Stimulated activated CD8-positive, alpha-beta memory T cell treated with anti-CD3 and anti-CD28 coated beads, Interleukin-12 subunit alpha, Interleukin-12 subunit beta, amount 100 ng/mL, for 24 hours (primary cell): ENCODE data around the gene COL20A1.

Source experiments
- DNase-seq: peaks from one replicate; pipeline ENCODE4 v3.0.0-alpha.2; 2020; ENCODE audit errors: extremely low read depth

COL20A1 gene

GRCh38 chr20:63261060-63261794 lies 31.8 kb upstream of the COL20A1 start:
- DNase-seq: no peak

GRCh38 chr20:63261795-63262528 lies 31.0 kb upstream of the COL20A1 start:
- no peak for DNase-seq

GRCh38 chr20:63262836-63263235 lies 30.1 kb upstream of the COL20A1 start:
- DNase-seq: no peak

- DNase-seq: no peak
Measured at GRCh38 chr20:63264000-63264399, 29.0 kb upstream of the COL20A1 start.

GRCh38 chr20:63264519-63264918 lies 28.5 kb upstream of the COL20A1 start:
- no peak for DNase-seq

- no peak for DNase-seq
Measured at GRCh38 chr20:63265891-63266515, 27.0 kb upstream of the COL20A1 start.

GRCh38 chr20:63267691-63268090 lies 25.3 kb upstream of the COL20A1 start:
- no peak for DNase-seq

- no peak for DNase-seq
Measured at GRCh38 chr20:63268256-63268655, 24.7 kb upstream of the COL20A1 start.

GRCh38 chr20:63268671-63269439 lies 24.1 kb upstream of the COL20A1 start:
- no peak for DNase-seq

GRCh38 chr20:63269724-63270123 lies 23.3 kb upstream of the COL20A1 start:
- no peak for DNase-seq

- no peak for DNase-seq
Measured at GRCh38 chr20:63270606-63271325, 22.2 kb upstream of the COL20A1 start.

GRCh38 chr20:63272105-63273058 lies 20.6 kb upstream of the COL20A1 start, which contains the start of gene ARFGAP1:
Gene ARFGAP1 (plus strand): TSS chr20:63272813. CDS start chr20:63275581, 2,768 bp downstream.
- DNase-seq: peak; percentile 85

- DNase-seq: no peak
Measured at GRCh38 chr20:63273059-63273579, 19.9 kb upstream of the COL20A1 start.

- no peak for DNase-seq
Measured at GRCh38 chr20:63273635-63274380, 19.2 kb upstream of the COL20A1 start.

- no peak for DNase-seq
Measured at GRCh38 chr20:63274381-63275228, 18.4 kb upstream of the COL20A1 start.

GRCh38 chr20:63275825-63276224 lies 17.2 kb upstream of the COL20A1 start:
- DNase-seq: no peak

GRCh38 chr20:63276956-63277355 lies 16.0 kb upstream of the COL20A1 start:
- DNase-seq: no peak
